GM18505 (cell line): ENCODE data around the gene CNST.
"Not testable (repeated sequence)": the region's sequence is repeated elsewhere in the genome, so short reads cannot be mapped to it uniquely, and the experiment has no call there.

Experiments used
- ATAC-seq: cut with Tn5 transposase; IDR thresholded peaks from one replicate; pipeline ENCODE4 v1.9.1; 2021; ENCODE audit not compliant: unreplicated experiment
- POLR2A ChIP-seq: IDR thresholded peaks from 4 replicates; pipeline ENCODE4 v1.6.1; 2011; ENCODE audit warnings: borderline replicate concordance; ENCODE audit not compliant: insufficient read depth, insufficient read length; ENCODE audit errors: extremely low read depth

Gene CNST

DNA sequence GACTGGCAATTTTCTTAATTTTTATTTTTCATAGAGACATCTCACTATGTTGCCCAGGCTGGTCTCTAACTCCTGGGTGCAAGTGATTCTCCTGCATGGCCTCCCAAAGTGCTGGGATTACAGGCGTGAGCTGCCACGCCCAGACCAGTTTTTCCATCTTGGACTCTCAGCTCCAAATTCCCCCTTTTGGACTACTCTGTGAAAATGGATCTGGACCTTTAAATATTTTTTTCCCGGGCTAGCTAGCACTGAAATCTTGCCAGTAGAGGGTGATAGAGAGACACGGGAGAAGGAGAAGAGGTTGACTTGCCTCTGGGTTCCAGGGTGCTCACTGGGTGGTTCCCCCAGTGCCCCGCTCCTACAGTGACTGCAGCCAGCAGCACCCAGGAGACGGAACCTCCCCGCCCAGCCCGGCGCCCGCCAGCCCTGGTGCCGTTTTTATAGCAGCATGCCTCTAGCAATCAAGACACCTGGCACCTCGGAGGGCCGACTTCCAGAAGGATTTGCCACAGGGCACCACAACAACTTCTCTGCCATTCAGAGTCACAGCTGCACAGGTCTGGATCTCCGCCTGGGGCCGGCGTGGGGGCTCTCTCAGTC, 123.3 kb downstream of the CNST start:
- ATAC-seq: peak; percentile 91
- TF ChIP-seq POLR2A: no peak

DNA sequence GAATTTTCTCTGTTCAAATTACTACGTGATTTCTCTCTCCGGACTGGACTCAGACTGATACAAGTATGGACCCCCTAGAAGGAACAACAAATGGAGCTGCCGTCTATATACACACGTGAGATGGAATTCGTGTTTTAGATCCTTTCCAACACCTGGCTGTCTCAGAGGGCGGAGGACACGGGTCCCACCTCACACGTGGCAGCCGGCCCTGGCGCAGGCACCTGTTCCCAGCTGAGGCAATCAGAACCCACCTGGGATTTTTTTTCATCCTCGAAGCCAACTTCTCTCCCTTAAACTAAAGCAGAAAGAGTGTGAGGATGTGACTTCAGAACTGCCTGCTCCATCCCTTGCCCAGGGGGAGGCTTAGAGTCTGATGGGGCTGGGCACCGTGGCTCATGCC, 123.8 kb downstream of the CNST start:
- no peak for ATAC-seq
- TF ChIP-seq POLR2A: no peak

DNA sequence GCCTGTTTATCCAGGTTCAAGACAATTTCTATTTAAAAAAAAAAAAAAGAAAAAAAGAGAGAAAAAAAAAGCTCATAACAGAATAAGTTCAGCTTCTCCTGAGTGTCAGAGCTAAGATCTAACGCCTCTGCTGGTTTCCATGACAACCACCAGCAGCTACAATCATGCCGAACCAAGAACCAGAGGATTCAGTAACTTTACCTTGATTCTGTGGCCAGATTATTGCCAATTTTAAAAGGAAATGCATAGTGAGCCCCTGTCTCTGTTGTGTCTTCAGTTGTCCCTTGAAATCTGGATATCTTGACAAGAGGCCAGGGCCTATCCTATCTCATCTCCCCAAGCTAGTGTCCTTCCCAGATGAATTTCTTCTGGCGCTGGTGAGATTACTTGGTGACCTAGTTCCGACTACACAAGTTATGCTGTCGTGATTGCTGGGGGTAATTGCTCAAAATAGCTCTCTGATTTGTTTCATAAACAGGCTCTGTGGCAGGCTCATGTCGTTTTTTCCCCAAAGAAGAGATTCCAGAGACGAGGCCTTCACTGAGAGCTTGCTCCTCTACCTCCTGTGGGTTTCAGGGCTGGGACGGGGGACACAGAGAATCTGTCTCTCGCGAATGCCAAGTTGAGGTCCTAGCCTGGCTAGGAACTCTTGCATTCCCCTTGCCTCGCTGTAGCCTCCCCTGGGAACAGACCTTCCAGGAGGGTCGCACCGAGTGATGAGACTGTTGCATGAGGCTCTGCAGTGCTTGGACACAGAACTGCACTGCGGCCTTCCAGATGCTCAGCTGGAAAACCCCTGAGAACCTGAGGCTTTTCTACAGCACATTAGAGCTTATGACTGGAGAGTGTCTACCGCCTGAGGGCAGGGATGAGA, 125.6 kb downstream of the CNST start:
- no peak for ATAC-seq
- TF ChIP-seq POLR2A: no peak

DNA sequence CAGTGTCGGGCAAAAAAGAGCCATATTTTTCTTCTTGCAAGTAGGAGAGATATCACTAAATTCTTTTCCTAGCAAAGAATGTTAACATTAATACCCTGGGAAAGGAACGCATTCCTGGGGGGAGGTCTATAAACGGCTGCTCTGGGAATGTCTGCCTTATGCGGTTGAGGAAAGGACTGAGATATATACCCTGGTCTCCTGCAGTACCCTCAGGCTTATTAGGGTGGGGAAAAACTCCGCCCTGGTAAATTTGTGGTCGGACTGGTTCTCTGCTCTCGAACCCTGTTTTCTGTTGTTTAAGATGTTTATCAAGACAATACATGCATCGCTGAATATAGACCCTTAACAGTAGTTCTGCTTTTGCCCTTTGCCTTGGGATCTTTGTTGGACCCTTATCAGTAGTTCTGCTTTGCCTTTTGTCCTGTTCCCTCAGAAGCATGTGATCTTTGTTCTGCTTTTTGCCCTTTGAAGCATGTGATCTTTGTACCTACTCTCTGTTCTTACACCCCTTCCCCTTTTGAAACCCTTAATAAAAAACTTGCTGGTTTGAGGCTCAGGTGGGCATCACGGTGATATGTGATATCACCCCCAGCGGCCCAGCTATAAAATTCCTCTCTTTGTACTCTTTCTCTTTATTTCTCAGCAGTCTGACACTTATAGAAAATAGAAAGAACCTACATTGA, 128.1 kb downstream of the CNST start:
- not testable (repeated sequence) for ATAC-seq

DNA sequence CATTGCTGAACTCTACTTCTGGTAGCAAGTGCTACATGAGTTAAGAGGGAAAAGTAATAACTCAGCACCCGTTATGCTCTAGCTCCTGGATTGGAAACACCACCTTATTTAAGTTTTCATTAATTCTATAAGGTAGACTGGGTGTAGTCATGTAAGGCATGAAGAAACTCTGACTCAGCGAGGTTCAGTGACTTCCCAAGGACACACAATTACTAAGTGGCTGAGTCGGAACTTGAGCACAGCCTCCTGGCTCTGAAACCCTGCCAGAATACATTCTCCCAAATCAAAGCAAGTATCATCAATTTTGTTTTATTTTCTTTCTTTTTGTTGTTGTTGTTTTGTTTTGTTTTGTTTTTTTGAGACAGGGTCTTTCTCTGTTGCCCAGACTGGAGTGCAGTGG, 128.9 kb downstream of the CNST start:
- TF ChIP-seq POLR2A: no peak

DNA sequence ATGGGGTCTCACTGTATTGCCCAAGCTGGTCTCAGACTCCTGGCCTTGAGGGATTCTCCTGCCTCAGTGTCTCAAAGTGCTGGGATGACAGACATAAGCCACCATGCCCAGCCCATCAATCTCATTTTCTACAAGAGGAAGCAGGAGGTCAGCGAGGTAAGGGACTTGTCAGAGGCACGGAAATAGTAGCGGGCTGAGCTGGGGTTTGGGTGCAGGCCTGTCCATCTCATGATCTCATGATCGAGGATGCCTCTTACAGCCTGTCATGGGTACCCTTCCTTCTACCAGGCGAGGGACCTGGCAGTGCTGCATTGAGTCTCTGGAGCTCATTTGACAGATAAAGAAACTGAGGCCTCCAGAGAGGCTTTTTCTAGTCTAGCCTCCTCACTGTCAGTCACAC, 129.4 kb downstream of the CNST start:
- no peak for TF ChIP-seq POLR2A
- no peak for ATAC-seq

More for the DNA sequence above, 128.9 kb downstream of the CNST start:
- ATAC-seq: no peak

DNA sequence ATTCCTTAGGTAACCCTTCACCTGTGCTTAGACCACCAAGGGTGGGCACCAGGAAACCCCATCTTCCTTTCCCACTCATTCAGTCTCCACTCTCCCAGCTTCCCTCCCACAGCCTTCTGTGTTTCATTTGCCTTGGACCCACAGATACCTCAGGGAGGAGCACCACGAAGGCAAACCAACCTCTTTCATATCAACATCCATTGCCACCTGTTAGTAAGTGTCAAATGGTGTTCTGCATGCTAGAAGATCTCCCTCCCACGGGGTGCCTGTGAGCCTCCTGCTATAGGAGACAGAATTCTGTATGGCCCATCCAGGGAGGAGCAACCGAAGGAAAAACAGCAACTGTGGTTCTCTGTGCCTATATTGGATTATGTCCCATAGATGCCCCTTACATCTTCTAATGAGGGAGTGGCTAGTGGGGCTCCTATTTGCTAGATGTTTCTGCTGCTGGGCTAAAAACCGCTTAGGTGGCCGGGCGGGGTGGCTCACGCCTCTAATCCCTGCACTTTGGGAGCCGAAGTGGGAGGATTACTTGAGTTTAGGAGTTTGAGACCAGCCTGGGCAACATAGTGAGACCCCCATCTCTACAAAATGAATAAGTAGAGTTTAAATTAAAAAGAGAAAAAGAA, 132.3 kb downstream of the CNST start:
- no peak for ATAC-seq
- TF ChIP-seq POLR2A: no peak

DNA sequence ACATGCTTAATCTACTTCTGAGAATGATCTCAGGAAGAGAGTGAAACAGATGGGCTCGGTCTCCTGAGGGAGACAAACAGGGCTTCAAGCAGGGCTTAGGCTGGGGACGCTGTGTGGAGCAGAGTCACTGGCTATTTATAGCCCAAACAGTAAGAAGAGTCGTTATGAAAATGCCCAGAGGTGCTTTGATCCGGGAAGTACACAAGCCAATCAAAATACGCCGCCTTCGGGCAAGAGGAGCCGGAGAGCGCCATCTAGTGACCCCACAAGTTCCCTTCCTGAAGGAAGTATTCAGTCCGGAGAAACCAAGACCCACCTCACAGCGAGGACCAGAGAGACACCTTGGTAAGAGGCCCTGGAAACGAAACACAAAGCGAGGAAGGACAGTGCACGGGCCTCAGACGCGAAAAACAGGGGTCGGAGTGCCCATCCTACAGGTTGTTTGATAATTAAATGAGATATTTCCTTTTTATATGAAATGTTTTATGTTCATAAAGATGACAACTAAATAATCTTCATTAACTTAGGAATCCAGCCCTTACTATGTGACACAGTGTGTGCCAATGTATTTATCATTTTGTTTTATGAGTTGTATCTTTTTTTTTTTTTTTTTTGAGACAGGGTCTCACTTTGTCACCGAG, 133.0 kb downstream of the CNST start:
- peak; percentile 93 for ATAC-seq
- no peak for TF ChIP-seq POLR2A

DNA sequence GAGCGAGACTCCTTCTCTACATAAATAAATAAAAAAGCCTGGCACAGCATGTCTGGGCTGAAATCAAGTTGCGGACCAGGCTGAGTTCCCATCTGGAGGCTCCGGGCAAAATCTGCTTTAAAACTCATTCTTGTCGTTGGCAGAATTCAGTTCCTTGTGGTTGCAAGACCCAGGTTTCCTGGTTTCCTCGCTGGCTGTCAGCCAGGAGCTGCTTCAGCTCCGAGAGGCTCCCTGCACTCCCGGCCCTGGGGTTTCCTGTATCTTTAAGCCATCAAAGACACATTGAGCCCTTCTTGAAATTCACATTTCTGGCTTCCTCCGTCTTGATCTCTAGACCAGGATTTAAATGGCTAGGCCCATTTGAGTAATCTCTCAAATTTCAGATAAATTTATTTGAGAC, 137.3 kb downstream of the CNST start:
- no peak for ATAC-seq
- TF ChIP-seq POLR2A: no peak

DNA sequence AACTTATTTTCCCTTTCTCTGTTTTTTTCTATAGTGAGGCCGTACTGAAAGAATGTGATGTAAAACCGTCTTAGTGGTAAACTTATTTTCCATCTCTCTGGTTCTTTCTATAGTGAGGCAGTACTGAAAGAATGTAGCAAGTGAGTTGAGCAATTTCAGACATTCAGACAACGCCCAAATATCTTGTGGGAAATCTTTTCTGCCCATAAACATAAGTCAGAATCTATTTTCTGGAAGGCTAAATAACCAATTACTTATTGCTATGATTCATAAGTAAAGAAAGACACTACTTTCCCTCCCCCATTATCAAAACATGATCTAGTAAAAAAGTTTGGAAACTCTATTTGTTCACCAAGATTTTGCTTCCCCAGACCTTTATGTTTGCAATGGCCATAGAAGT, 139.1 kb downstream of the CNST start:
- ATAC-seq: no peak
- TF ChIP-seq POLR2A: no peak

DNA sequence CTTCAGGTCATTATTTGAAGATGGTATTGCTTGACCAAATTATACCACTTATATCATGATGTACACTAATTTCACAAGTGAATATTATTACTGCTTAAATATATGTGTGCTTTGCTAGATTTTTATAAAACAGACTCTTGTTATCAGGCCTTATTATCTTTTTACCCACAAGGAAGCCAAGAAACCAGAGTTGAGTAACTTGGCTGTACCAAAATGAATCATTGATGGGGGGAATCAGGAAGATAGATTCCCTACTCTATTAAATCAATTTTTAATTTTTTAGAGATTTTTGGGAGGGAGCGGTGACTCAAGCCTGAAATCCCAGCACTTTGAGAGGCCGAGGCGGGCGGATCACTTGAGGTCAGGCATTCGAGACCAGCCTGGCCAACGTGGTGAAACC, 141.9 kb downstream of the CNST start:
- TF ChIP-seq POLR2A: no peak

DNA sequence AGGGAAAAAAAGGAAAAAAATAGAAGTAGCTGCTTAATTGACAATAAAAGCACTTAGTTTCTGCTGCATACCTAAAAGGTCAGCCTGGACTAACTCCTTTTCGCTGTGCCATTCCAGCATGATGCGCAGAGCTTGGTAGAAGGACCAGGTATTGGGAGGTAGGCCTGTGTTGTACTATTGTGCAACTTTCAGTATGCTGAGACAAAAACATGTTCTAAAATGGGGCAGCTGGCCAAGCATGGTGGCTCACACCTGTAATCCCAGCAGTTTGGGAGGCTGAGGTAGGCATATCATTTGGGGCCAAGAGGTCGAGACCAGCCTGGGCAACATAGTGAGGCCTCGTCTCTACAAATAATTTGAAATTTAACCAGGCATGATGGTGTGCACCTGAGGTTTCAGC, 142.9 kb downstream of the CNST start:
- no peak for TF ChIP-seq POLR2A
- no peak for ATAC-seq

More for the DNA sequence above, 141.9 kb downstream of the CNST start:
- ATAC-seq: no peak

DNA sequence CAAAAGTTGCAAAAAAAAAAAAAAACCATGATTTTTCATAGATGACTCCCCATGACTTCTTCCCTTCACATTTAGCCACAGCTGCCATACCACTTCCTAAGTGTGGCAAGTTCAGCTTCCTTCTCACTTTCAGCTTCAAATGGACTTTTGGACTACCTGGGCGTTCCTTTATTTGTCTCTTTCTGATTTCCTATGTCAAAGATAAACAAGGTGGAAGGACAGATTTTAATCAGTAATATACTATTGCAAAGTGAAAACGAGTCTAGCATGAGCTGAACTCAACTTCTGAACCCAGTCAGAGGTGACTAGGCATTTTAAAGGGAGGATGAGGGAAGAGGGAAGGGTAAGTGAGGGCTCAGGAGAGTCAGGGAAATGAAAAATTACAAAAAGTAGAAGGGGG, 143.6 kb downstream of the CNST start:
- no peak for ATAC-seq
- no peak for TF ChIP-seq POLR2A

DNA sequence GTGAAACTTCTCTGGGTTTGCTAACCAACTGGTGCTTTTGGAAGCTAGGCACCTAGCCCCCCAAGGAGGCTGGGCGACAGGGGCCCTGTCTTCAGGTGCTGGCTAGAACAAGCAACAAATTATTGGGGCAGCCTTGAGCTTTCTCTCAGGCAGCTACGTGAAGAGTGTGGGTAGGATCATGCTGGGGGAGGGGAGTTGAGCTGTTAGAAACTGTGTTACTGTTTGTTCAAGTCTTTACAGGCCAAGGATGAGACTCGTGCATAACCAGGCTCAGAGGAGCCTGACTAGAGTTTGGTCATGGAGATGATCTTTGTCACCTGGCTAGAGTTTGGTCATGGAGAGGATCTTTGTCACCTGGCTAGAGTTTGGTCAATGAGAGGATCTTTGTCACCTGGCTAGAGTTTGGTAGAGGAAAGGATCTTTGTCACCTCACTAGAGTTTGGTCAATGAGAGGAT, 145.3 kb downstream of the CNST start:
- no peak for TF ChIP-seq POLR2A
- ATAC-seq: no peak

DNA sequence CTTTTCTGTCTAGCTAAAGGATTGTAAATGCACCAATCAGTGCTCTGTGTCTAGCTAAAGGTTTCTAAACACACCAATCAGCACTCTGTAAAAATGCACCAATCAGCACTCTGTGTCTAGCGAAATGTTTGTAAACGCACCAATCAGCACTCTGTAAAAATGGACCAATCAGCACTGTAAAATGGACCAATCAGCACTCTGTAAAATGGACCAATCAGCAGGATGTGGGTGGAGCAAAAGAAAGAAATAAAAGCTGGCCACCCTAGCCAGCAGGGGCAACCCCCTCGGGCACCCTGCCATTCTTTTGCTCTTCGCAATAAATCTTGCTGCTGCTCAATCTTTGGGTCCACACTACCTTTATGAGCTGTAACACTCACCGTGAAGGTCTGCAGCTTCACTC, 146.2 kb downstream of the CNST start:
- not testable (repeated sequence) for ATAC-seq
